K562 (cell line): Measurements from ENCODE around the gene PRDM16.

ENCODE experiments used
- HNRNPH1 ChIP-seq: fragments of 200-400 bp; formaldehyde crosslinking; optimal IDR thresholded peaks from 2 replicates; pipeline ENCODE3; 2017; ENCODE audit warnings: low read depth, mild to moderate bottlenecking, low read length, moderate library complexity
- MXI1 ChIP-seq: IDR thresholded peaks from 2 replicates; pipeline ENCODE4 v1.6.1; 2011; ENCODE audit warnings: low read depth, mild to moderate bottlenecking, improper control_type of control experiment, low read length
- ZNF134 ChIP-seq: fragments of 250-450 bp; sonication (Bioruptor Pico); conservative IDR thresholded peaks from 2 replicates; pipeline ENCODE4 v1.4.0; 2020
- ZNF274 ChIP-seq: IDR thresholded peaks from 2 replicates; pipeline ENCODE4 v1.6.1; 2011; ENCODE audit warnings: low read depth, mild to moderate bottlenecking, low read length, moderate library complexity, borderline replicate concordance

- no peak for TF ChIP-seq ZNF274
- TF ChIP-seq HNRNPH1, result no peak
- no peak for TF ChIP-seq MXI1
- no peak for TF ChIP-seq ZNF134 (CRISPR knock-in tag)
Observed at GRCh38 chr1:3347257-3348020, 278.4 kb downstream of the PRDM16 start.
